Measurements from ENCODE around the gene LSM10.

Gene LSM10

DNA sequence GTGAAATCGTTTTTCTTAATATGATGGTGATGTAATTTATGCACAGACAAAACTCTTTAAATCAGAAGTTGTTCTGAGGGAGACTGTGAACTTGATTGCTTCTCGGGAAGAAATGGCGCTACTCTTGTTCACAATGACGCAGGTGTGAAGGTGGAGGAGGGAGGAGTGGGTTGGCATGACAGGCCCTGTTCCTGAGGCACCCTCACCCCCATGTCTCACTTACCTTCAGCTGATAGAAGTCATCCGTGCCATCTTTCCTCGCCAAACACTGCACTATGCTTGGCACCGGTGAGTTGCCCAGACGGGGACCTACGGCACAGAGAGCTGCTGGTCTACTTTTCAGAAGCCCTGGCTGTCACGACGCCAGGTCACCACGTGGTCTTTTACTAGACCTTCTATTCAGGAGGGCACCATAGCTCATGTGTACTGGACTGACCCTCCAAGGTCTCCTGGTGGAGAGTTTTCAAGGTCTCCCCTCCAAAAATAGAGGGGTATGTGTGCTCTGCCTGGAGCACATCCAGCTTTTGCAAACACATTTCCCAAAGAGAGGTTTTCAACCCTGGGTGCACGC is 39.1 kb downstream of the LSM10 start:
- peaks cover 0 to 5% (median 0%) of the 10 kb centered on the region in 5 donors for H3K4me1 ChIP-seq (ENCODE audit: control insufficient read depth in 5 of 5, insufficient read depth in 5 of 5, low read length in 5 of 5)
- H3K27me3 ChIP-seq (ENCODE audit: control insufficient read depth in 5 of 5, insufficient read depth in 4 of 5, low read length in 5 of 5): no peaks in the 10 kb centered on the region
- no peak overlapping the region for H3K9ac ChIP-seq (ENCODE audit: low read length in 5 of 5)
- H3K27ac ChIP-seq (ENCODE audit: low read depth, low read length): no peak overlapping the region
- H3K36me3 ChIP-seq (ENCODE audit: control insufficient read depth in 5 of 5, insufficient read depth in 5 of 5, low read length in 5 of 5): peaks cover 2 to 84% (median 76%) of the 10 kb centered on the region in 5 donors
- no peaks in the 10 kb centered on the region for H3K9me3 ChIP-seq (ENCODE audit: control insufficient read depth in 5 of 5, low read length in 5 of 5)
- no peak overlapping the region for H3K4me3 ChIP-seq (ENCODE audit: low read depth in 1 of 5, low read length in 5 of 5)

DNA sequence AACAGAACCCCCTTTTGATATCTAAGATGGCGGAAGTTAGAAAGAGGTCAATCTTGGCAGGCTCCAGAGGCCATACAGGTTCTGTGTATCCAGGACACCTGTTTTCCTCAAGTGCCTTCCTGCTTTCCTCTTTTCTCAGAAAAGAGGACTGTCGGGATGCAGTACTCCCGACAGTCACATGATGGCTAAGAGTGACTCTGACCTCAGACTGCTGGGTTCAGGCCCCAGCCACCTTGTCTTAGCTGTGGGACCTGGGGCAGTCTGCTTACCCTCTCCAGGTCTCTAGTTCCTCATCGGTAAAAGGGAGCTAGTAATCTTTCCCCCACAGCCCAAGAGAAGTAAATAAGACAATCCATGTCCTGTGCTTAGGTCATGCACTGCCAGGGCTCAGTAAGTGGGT is 41.9 kb downstream of the LSM10 start:
- H3K36me3 ChIP-seq (ENCODE audit: control insufficient read depth in 5 of 5, insufficient read depth in 5 of 5, low read length in 5 of 5): peaks cover 0 to 86% (median 78%) of the 10 kb centered on the region in 5 donors
- H3K4me3 ChIP-seq (ENCODE audit: low read depth in 1 of 5, low read length in 5 of 5): no peak overlapping the region
- H3K9me3 ChIP-seq (ENCODE audit: control insufficient read depth in 5 of 5, low read length in 5 of 5): no peaks in the 10 kb centered on the region
- H3K27ac ChIP-seq (ENCODE audit: low read depth, low read length): no peak overlapping the region
- H3K27me3 ChIP-seq (ENCODE audit: control insufficient read depth in 5 of 5, insufficient read depth in 4 of 5, low read length in 5 of 5): no peaks in the 10 kb centered on the region
- H3K4me1 ChIP-seq (ENCODE audit: control insufficient read depth in 5 of 5, insufficient read depth in 5 of 5, low read length in 5 of 5): peaks cover 3 to 25% (median 19%) of the 10 kb centered on the region in 5 donors
- no peak overlapping the region for H3K9ac ChIP-seq (ENCODE audit: low read length in 5 of 5)

DNA sequence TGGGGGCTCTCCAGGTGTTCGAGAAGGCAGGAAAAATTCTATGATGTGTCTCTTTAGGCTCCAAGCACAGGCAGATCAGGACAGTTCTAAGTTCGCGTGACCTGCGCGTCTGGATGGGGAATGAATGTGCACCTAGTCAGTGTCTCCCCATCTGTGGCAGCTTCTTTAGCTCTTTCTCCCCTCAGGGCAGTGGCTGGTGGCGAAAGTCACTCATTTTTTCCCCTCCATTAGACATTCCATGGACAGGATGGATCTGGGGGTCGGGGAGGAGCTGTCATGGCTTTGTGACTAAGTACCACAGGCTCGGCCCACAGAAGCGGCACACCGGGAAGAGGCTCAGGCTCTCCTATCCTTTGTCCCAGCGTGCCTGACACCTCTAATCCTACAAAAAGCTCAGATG is 43.2 kb downstream of the LSM10 start:
- H3K4me1 ChIP-seq (ENCODE audit: control insufficient read depth in 5 of 5, insufficient read depth in 5 of 5, low read length in 5 of 5): peaks cover 6 to 38% (median 32%) of the 10 kb centered on the region in 5 donors
- no peaks in the 10 kb centered on the region for H3K27me3 ChIP-seq (ENCODE audit: control insufficient read depth in 5 of 5, insufficient read depth in 4 of 5, low read length in 5 of 5)
- H3K4me3 ChIP-seq (ENCODE audit: low read depth in 1 of 5, low read length in 5 of 5): no peak overlapping the region
- H3K36me3 ChIP-seq (ENCODE audit: control insufficient read depth in 5 of 5, insufficient read depth in 5 of 5, low read length in 5 of 5): peaks cover 0 to 81% (median 70%) of the 10 kb centered on the region in 5 donors
- no peak overlapping the region for H3K27ac ChIP-seq (ENCODE audit: low read depth, low read length)
- no peak overlapping the region for H3K9ac ChIP-seq (ENCODE audit: low read length in 5 of 5)
- H3K9me3 ChIP-seq (ENCODE audit: control insufficient read depth in 5 of 5, low read length in 5 of 5): no peaks in the 10 kb centered on the region

DNA sequence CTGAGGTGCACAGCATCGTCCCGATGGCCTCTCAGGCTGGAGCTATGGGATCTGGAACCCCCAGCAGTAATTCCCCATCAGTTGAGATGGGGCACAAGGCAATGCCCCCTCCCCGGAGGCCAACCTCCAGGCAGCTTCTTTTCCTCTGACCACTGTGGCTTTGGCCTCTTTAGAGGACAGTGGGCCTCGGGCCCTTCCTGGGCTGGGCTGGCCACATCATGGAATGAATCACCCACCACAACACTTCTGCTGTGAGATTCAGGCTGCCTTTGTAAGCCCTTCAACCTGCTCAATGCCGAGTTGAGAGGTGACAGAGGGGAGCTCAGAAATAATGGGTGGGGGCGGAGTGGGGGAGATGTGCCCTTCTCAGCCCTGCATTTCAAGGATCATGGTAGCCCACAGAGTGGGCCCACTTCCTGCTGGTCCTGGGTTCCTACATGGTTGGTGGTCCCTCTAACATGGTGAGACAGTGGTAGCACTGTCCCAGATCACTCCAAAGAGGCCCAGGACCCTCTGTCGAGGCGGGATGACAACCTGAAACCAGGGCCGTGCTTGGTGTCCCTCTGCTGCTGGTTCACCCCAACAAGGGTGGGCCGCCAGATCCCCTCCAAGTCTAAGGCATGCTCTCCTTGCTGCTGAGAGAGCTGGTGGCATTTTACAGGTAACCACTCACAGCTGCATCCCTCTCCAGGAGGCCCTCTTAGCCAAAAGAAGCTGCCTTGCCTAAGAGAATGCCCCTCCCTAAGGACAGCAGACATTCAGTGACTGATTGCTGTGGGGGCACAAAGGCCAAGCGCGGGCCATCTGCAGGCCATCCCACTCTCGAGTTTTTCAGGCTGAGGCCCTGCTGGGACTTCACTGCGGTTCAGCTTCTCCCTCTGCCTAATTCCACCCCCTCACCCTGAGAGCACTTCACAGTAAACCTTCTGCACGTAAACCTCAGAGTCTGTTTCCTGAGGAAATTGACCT is 44.5 kb downstream of the LSM10 start:
- peaks cover 7 to 43% (median 36%) of the 10 kb centered on the region in 5 donors for H3K4me1 ChIP-seq (ENCODE audit: control insufficient read depth in 5 of 5, insufficient read depth in 5 of 5, low read length in 5 of 5)
- H3K36me3 ChIP-seq (ENCODE audit: control insufficient read depth in 5 of 5, insufficient read depth in 5 of 5, low read length in 5 of 5): peaks cover 0 to 82% (median 68%) of the 10 kb centered on the region in 5 donors
- no peaks in the 10 kb centered on the region for H3K9me3 ChIP-seq (ENCODE audit: control insufficient read depth in 5 of 5, low read length in 5 of 5)
- no peak overlapping the region for H3K27ac ChIP-seq (ENCODE audit: low read depth, low read length)
- no peaks in the 10 kb centered on the region for H3K27me3 ChIP-seq (ENCODE audit: control insufficient read depth in 5 of 5, insufficient read depth in 4 of 5, low read length in 5 of 5)
- peak overlapping the region in 1 of 5 donors; percentile 9 for H3K9ac ChIP-seq (ENCODE audit: low read length in 5 of 5)
- no peak overlapping the region for H3K4me3 ChIP-seq (ENCODE audit: low read depth in 1 of 5, low read length in 5 of 5)

DNA sequence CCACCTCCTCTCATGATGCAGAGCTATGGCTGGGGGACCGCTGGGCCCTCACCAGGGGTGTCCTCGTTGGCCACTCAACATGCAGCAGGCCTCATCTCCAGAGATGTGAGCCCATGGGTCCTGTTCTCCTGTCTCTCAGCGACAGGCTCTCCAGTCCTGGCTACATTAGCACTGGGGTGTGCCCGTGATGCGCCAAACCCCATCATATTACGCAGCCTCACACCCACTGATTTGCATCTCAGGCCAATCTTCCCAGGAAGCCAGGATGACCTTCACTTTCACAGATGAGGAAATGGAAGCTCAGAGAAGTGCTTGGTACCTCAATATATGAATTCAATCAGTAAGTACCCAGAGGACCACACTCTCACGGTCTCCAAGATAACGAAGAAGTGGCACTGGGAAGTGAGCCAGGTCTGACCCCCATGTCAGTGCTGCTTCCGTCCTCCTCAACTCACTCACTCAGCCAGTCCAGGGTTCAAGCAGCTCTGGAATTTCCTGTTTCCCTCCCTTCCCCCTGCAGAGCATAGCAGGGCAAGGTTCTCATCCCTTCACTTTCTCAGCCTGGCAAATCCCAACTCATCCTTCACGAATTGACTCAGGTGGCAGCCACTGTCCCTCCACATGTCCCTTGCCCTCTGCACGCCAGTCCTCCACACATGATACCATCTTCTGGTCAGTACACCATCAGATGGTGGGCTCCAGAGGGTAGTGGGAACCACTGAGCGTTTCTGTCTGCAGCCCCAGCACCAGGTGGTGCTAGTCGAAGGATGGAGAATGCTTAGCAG is 45.4 kb downstream of the LSM10 start:
- peaks cover 0 to 80% (median 69%) of the 10 kb centered on the region in 5 donors for H3K36me3 ChIP-seq (ENCODE audit: control insufficient read depth in 5 of 5, insufficient read depth in 5 of 5, low read length in 5 of 5)

DNA sequence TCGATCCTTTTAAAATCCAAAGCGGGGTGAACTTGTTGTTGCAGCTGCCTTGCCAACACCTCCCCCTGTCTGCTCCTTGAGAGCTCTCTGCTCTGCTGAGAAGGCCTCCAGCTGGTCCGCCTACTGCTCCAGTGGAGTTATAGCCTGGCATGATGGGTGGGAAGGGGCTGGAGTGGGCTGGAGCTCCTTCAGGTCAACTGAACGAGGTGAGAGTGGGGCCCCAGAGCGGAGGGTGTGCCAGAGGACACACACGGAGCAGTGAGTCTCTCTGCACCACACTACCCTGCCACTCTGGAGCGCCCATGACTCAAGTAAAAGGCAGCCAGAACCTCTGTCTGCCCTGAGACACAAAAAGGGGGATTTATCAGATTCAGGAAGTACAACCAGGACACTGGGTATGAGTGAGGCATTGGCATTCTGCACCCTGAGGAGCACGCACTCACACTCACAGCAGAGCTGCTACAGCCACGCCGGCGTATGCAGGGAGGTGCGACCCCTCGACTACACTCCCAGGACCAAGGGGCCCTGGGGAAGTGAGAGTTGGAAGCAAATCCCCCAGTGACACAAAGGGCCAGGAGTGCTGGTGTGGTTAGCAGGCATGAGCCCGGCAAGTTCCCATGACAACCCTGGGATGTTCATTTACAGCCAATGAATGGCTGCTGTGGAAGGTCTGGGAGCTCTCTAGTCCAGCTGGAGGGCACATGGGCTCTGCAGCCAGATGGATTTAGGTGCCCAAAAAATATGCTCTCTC is 46.3 kb downstream of the LSM10 start:
- no peaks in the 10 kb centered on the region for H3K27me3 ChIP-seq (ENCODE audit: control insufficient read depth in 5 of 5, insufficient read depth in 4 of 5, low read length in 5 of 5)
- peaks cover 0 to 83% (median 70%) of the 10 kb centered on the region in 5 donors for H3K36me3 ChIP-seq (ENCODE audit: control insufficient read depth in 5 of 5, insufficient read depth in 5 of 5, low read length in 5 of 5)
- no peaks in the 10 kb centered on the region for H3K9me3 ChIP-seq (ENCODE audit: control insufficient read depth in 5 of 5, low read length in 5 of 5)
- peaks cover 7 to 43% (median 36%) of the 10 kb centered on the region in 5 donors for H3K4me1 ChIP-seq (ENCODE audit: control insufficient read depth in 5 of 5, insufficient read depth in 5 of 5, low read length in 5 of 5)
- peak overlapping the region in 2 of 5 donors; percentile 12 to 26 for H3K9ac ChIP-seq (ENCODE audit: low read length in 5 of 5)
- H3K27ac ChIP-seq (ENCODE audit: low read depth, low read length): peak overlapping the region; percentile 80
- no peak overlapping the region for H3K4me3 ChIP-seq (ENCODE audit: low read depth in 1 of 5, low read length in 5 of 5)

More for the DNA sequence above, 45.4 kb downstream of the LSM10 start:
- H3K4me1 ChIP-seq (ENCODE audit: control insufficient read depth in 5 of 5, insufficient read depth in 5 of 5, low read length in 5 of 5): peaks cover 7 to 43% (median 36%) of the 10 kb centered on the region in 5 donors
- peak overlapping the region; percentile 80 for H3K27ac ChIP-seq (ENCODE audit: low read depth, low read length)
- H3K9ac ChIP-seq (ENCODE audit: low read length in 5 of 5): peak overlapping the region in 1 of 5 donors; percentile 10
- H3K4me3 ChIP-seq (ENCODE audit: low read depth in 1 of 5, low read length in 5 of 5): no peak overlapping the region
- H3K27me3 ChIP-seq (ENCODE audit: control insufficient read depth in 5 of 5, insufficient read depth in 4 of 5, low read length in 5 of 5): no peaks in the 10 kb centered on the region
- H3K9me3 ChIP-seq (ENCODE audit: control insufficient read depth in 5 of 5, low read length in 5 of 5): no peaks in the 10 kb centered on the region

DNA sequence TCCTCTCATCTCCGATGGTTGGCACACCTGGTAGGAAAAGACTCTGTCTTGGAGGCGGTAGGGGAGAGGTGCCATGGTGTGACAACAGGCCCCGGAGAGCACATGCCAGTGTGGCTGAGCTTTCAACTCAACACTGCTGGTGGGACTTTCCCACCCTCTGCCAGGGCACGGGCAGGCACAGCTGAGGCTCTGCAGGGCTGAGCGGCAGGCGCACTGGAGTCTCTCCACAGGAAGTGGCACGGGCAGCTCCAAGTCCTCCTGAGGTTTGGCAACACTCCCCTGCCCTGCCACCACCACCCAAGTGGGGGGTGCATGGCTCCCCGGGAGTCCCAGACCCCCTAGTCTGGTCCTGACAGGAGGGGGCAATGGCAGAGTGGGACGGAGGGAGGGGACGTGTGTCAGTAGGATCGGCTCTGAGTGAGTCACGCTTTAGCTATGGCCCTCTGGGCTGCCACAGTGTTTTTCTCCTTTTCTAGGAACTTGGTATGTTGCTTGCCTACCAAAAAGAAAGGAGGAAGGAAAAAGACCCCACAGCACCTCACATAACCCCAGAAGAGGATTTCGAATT is 47.0 kb downstream of the LSM10 start:
- Histone ChIP-seq H3K4me1 (ENCODE audit: control insufficient read depth in 5 of 5, insufficient read depth in 5 of 5, low read length in 5 of 5) (peaks cover 7 to 43% (median 36%) of the 10 kb centered on the region in 5 donors), H3K9me3 (ENCODE audit: control insufficient read depth in 5 of 5, low read length in 5 of 5) (no peaks in the 10 kb centered on the region), H3K4me3 (ENCODE audit: low read depth in 1 of 5, low read length in 5 of 5) (no peak overlapping the region), H3K36me3 (ENCODE audit: control insufficient read depth in 5 of 5, insufficient read depth in 5 of 5, low read length in 5 of 5) (peaks cover 0 to 83% (median 71%) of the 10 kb centered on the region in 5 donors), H3K9ac (ENCODE audit: low read length in 5 of 5) (peak overlapping the region in 4 of 5 donors; percentile 2 to 48 (median 12)), H3K27ac (ENCODE audit: low read depth, low read length) (peak overlapping the region; percentile 80), H3K27me3 (ENCODE audit: control insufficient read depth in 5 of 5, insufficient read depth in 4 of 5, low read length in 5 of 5) (no peaks in the 10 kb centered on the region)

DNA sequence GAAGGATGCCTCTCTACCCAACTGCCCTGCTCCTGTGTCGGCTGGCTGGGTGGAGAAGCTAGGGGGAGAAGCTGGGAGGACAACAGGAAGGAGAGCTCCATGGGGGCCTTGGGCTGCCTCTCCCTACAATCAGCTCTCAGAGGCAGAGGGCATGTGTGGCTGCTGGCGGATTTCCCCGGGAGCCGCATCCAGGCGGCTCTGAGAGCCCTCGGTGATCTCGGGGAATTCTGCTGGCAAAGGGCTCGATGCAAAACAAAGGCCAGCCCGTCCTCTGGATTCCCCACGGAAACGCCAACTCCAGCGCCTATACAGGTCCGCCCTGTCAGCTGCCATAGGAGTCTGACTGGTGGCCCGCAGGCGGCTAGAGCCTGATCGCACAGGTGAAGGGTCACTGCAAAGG is 47.9 kb downstream of the LSM10 start:
- no peaks in the 10 kb centered on the region for H3K9me3 ChIP-seq (ENCODE audit: control insufficient read depth in 5 of 5, low read length in 5 of 5)
- peak overlapping the region; percentile 80 for H3K27ac ChIP-seq (ENCODE audit: low read depth, low read length)
- peaks cover 0 to 83% (median 73%) of the 10 kb centered on the region in 5 donors for H3K36me3 ChIP-seq (ENCODE audit: control insufficient read depth in 5 of 5, insufficient read depth in 5 of 5, low read length in 5 of 5)
- H3K4me3 ChIP-seq (ENCODE audit: low read depth in 1 of 5, low read length in 5 of 5): no peak overlapping the region
- H3K9ac ChIP-seq (ENCODE audit: low read length in 5 of 5): peak overlapping the region in 4 of 5 donors; percentile 2 to 55 (median 33)
- H3K4me1 ChIP-seq (ENCODE audit: control insufficient read depth in 5 of 5, insufficient read depth in 5 of 5, low read length in 5 of 5): peaks cover 7 to 43% (median 36%) of the 10 kb centered on the region in 5 donors
- no peaks in the 10 kb centered on the region for H3K27me3 ChIP-seq (ENCODE audit: control insufficient read depth in 5 of 5, insufficient read depth in 4 of 5, low read length in 5 of 5)

DNA sequence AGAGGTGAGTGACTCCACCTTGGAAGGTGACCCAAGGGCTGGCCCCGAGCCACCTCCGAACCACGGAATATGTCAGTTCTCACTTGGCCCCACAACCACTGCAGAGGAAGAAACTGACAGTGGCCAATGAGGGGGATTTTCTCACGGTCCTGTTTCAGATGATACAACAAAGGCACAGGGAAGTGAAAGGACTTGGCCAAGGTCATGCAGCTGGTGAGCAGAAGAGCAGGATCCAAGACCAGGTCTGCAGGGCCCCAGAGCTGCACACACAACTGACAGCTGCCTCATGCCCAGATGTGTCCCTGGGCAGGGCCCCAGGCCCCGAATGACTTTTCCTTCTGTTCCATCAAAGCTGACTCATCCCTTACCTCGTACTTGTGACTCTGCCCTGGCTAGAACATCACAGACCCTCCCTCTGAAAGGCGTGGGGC is 48.5 kb downstream of the LSM10 start:
- Histone ChIP-seq H3K27me3 (ENCODE audit: control insufficient read depth in 5 of 5, insufficient read depth in 4 of 5, low read length in 5 of 5) (no peaks in the 10 kb centered on the region), H3K9ac (ENCODE audit: low read length in 5 of 5) (peak overlapping the region; percentile 2 to 55 (median 41)), H3K27ac (ENCODE audit: low read depth, low read length) (peak overlapping the region; percentile 80), H3K4me1 (ENCODE audit: control insufficient read depth in 5 of 5, insufficient read depth in 5 of 5, low read length in 5 of 5) (peaks cover 7 to 43% (median 38%) of the 10 kb centered on the region in 5 donors), H3K36me3 (ENCODE audit: control insufficient read depth in 5 of 5, insufficient read depth in 5 of 5, low read length in 5 of 5) (peaks cover 0 to 81% (median 73%) of the 10 kb centered on the region in 5 donors), H3K9me3 (ENCODE audit: control insufficient read depth in 5 of 5, low read length in 5 of 5) (no peaks in the 10 kb centered on the region), H3K4me3 (ENCODE audit: low read depth in 1 of 5, low read length in 5 of 5) (no peak overlapping the region)
